ENCODE measurements around the gene CFAP53.
A peak's percentile ranks its signal among the peaks of the same experiment; 100 is the strongest.

Gene CFAP53

DNA sequence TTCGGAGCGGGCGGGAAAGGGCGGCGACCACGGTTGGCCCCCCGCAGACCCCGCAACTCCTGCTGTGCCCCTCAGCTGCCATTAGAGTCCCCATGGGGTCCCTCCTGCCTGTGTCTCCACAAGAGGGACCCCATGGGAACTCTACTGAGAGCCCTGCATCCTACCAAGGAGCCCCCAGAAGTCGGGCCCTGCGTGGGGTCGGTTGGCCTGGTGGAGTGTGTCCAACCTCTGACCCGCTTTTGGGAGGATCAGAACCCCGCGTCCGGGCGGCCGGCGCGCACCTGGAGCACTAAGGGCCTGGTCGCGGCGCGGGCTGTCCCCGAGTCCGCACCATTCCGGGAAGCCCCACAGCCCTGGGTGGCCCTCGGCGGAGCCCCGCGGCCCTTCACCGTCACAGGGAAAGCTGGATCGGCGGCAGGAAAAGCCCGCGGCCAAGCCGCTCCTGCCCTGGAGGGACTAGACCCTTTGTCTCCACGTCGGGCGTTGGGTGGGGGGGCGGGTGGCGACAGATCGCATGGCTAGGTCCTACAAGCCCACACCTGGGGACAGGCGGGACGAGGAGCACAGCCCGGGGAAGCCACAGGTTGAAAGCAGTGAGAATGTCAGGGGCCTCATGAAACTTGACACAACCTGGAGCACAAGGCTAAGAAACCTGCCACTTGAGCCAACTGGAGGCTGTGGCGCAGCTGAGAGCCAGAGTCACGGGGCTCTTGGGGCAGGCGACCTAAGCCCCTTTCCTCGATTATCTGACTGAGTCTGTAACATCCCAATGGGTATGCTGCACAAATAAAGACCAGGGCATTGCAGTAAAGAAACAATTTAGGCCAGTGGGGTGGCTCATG lies 32.4 kb upstream of the CFAP53 start:
- Histone ChIP-seq H3K4me3 (replicated peaks; ENCODE audit: insufficient read depth, low read length) (no peak overlapping the region), H3K27me3 (ENCODE audit: insufficient read depth, poor library complexity, severe bottlenecking) (no peaks in the 10 kb centered on the region), H3K27ac (replicated peaks) (no peak overlapping the region)
- TF ChIP-seq SPI1 (IDR thresholded peaks at IDR 0.05; ENCODE audit: borderline replicate concordance, low read depth), result no peak
- TF ChIP-seq GABPA (IDR thresholded peaks at IDR 0.05; ENCODE audit: low read depth), result no peak
- TF ChIP-seq, protein P1, sequence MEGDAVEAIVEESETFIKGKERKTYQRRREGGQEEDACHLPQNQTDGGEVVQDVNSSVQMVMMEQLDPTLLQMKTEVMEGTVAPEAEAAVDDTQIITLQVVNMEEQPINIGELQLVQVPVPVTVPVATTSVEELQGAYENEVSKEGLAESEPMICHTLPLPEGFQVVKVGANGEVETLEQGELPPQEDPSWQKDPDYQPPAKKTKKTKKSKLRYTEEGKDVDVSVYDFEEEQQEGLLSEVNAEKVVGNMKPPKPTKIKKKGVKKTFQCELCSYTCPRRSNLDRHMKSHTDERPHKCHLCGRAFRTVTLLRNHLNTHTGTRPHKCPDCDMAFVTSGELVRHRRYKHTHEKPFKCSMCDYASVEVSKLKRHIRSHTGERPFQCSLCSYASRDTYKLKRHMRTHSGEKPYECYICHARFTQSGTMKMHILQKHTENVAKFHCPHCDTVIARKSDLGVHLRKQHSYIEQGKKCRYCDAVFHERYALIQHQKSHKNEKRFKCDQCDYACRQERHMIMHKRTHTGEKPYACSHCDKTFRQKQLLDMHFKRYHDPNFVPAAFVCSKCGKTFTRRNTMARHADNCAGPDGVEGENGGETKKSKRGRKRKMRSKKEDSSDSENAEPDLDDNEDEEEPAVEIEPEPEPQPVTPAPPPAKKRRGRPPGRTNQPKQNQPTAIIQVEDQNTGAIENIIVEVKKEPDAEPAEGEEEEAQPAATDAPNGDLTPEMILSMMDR (IDR thresholded peaks at IDR 0.05; ENCODE audit: insufficient read depth, low read length), result no peak
- TF ChIP-seq POLR2AphosphoS5 (IDR thresholded peaks at IDR 0.05; ENCODE audit: low read depth), result no peak
- TF ChIP-seq, protein P2, sequence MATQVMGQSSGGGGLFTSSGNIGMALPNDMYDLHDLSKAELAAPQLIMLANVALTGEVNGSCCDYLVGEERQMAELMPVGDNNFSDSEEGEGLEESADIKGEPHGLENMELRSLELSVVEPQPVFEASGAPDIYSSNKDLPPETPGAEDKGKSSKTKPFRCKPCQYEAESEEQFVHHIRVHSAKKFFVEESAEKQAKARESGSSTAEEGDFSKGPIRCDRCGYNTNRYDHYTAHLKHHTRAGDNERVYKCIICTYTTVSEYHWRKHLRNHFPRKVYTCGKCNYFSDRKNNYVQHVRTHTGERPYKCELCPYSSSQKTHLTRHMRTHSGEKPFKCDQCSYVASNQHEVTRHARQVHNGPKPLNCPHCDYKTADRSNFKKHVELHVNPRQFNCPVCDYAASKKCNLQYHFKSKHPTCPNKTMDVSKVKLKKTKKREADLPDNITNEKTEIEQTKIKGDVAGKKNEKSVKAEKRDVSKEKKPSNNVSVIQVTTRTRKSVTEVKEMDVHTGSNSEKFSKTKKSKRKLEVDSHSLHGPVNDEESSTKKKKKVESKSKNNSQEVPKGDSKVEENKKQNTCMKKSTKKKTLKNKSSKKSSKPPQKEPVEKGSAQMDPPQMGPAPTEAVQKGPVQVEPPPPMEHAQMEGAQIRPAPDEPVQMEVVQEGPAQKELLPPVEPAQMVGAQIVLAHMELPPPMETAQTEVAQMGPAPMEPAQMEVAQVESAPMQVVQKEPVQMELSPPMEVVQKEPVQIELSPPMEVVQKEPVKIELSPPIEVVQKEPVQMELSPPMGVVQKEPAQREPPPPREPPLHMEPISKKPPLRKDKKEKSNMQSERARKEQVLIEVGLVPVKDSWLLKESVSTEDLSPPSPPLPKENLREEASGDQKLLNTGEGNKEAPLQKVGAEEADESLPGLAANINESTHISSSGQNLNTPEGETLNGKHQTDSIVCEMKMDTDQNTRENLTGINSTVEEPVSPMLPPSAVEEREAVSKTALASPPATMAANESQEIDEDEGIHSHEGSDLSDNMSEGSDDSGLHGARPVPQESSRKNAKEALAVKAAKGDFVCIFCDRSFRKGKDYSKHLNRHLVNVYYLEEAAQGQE (IDR thresholded peaks at IDR 0.05; ENCODE audit: insufficient replicate concordance, low read depth), result no peak
- no peak for DNase-seq (ENCODE audit: low read depth in 1 of 2, low spot score in 1 of 2)

- no peaks in the 10 kb centered on the region for H3K27me3 ChIP-seq (ENCODE audit: insufficient read depth, poor library complexity, severe bottlenecking)
- DNase-seq (ENCODE audit: low read depth in 1 of 2, low spot score in 1 of 2), result peak; percentile 88 to 92
- TF ChIP-seq, protein P1 (IDR thresholded peaks at IDR 0.05; ENCODE audit: insufficient read depth, low read length), result no peak
- TF ChIP-seq SPI1 (IDR thresholded peaks at IDR 0.05; ENCODE audit: borderline replicate concordance, low read depth) (peak; percentile 97), POLR2AphosphoS5 (IDR thresholded peaks at IDR 0.05; ENCODE audit: low read depth) (no peak), GABPA (IDR thresholded peaks at IDR 0.05; ENCODE audit: low read depth) (peak; percentile 87)
- TF ChIP-seq, protein P2 (IDR thresholded peaks at IDR 0.05; ENCODE audit: insufficient replicate concordance, low read depth), result no peak
- H3K4me3 ChIP-seq (replicated peaks; ENCODE audit: insufficient read depth, low read length), result peak overlapping the region; percentile 13
- H3K27ac ChIP-seq (replicated peaks), result peak overlapping the region; percentile 47
Measured at GRCh38 chr18:50297621-50298442, 31.5 kb upstream of the CFAP53 start.

GRCh38 chr18:50293039-50293438 lies 26.7 kb upstream of the CFAP53 start:
- H3K4me3 ChIP-seq (replicated peaks; ENCODE audit: insufficient read depth, low read length), result no peak overlapping the region
- DNase-seq (ENCODE audit: low read depth in 1 of 2, low spot score in 1 of 2), result no peak
- H3K27me3 ChIP-seq (ENCODE audit: insufficient read depth, poor library complexity, severe bottlenecking), result no peaks in the 10 kb centered on the region
- no peak overlapping the region for H3K27ac ChIP-seq (replicated peaks)
- TF ChIP-seq SPI1 (IDR thresholded peaks at IDR 0.05; ENCODE audit: borderline replicate concordance, low read depth) (no peak), POLR2AphosphoS5 (IDR thresholded peaks at IDR 0.05; ENCODE audit: low read depth) (no peak), GABPA (IDR thresholded peaks at IDR 0.05; ENCODE audit: low read depth) (no peak)
- TF ChIP-seq, protein P1 (IDR thresholded peaks at IDR 0.05; ENCODE audit: insufficient read depth, low read length), result no peak
- TF ChIP-seq, protein P2 (IDR thresholded peaks at IDR 0.05; ENCODE audit: insufficient replicate concordance, low read depth), result no peak
